Muscle layer of duodenum (tissue), 2 donors: Measurements from ENCODE around the gene CNOT1.

Experiments
- H3K27ac ChIP-seq: one replicate; pipeline ENCODE4 v1.7.0; 2013; ENCODE audit warnings: mild to moderate bottlenecking, low read length
- H3K27me3 ChIP-seq: one replicate; pipeline ENCODE4 v1.7.0; 2013; ENCODE audit warnings: low read depth, mild to moderate bottlenecking, control low read depth, low read length
- H3K36me3 ChIP-seq, 2 donors: one replicate each; pipeline ENCODE4 v1.7.0; 2013; ENCODE audit warnings: low read length in 2 of 2, control low read depth in 1 of 2, mild to moderate bottlenecking in 1 of 2; ENCODE audit not compliant: insufficient read depth in 2 of 2, control insufficient read depth in 1 of 2
- H3K4me1 ChIP-seq, 2 donors: one replicate each; pipeline ENCODE4 v1.7.0; 2013; ENCODE audit warnings: low read length in 2 of 2, mild to moderate bottlenecking in 2 of 2, control low read depth in 1 of 2, moderate library complexity in 1 of 2; ENCODE audit not compliant: insufficient read depth in 2 of 2, control insufficient read depth in 1 of 2
- H3K4me3 ChIP-seq, 2 donors: one replicate each; pipeline ENCODE4 v1.7.0; 2013; ENCODE audit warnings: low read length in 2 of 2, low read depth in 1 of 2, mild to moderate bottlenecking in 1 of 2
- H3K9me3 ChIP-seq, 2 donors: one replicate each; pipeline ENCODE4 v1.7.0; 2013; ENCODE audit warnings: low read length in 2 of 2, control low read depth in 1 of 2, mild to moderate bottlenecking in 1 of 2; ENCODE audit not compliant: control insufficient read depth in 1 of 2
- donor health status: healthy.

The CNOT1 gene

GRCh38 chr16:58506241-58507194, 123.1 kb downstream of the CNOT1 start:
- H3K27me3 ChIP-seq: peaks cover 8% of the 10 kb centered on the region
- H3K4me1 ChIP-seq: peaks cover 0 to 3% of the 10 kb centered on the region in 2 donors

GRCh38 chr16:58503863-58504688, 125.5 kb downstream of the CNOT1 start:
- Histone ChIP-seq H3K9me3 (no peaks in the 10 kb centered on the region), H3K36me3 (no peaks in the 10 kb centered on the region), H3K27me3 (peaks cover 24% of the 10 kb centered on the region), H3K27ac (no peak overlapping the region), H3K4me1 (peaks cover 0 to 22% of the 10 kb centered on the region in 2 donors), H3K4me3 (no peak overlapping the region)

More at GRCh38 chr16:58506241-58507194, 123.1 kb downstream of the CNOT1 start:
- Histone ChIP-seq H3K9me3 (no peaks in the 10 kb centered on the region), H3K27ac (no peak overlapping the region), H3K36me3 (no peaks in the 10 kb centered on the region), H3K4me3 (no peak overlapping the region)

GRCh38 chr16:58503166-58503862, 126.3 kb downstream of the CNOT1 start:
- H3K27ac ChIP-seq: no peak overlapping the region
- H3K27me3 ChIP-seq: peaks cover 24% of the 10 kb centered on the region
- H3K36me3 ChIP-seq: no peaks in the 10 kb centered on the region

GRCh38 chr16:58502217-58502921, 127.3 kb downstream of the CNOT1 start:
- Histone ChIP-seq H3K27me3 (peaks cover 24% of the 10 kb centered on the region), H3K9me3 (no peaks in the 10 kb centered on the region), H3K4me3 (no peak overlapping the region), H3K4me1 (peaks cover 0 to 22% of the 10 kb centered on the region in 2 donors), H3K36me3 (no peaks in the 10 kb centered on the region), H3K27ac (no peak overlapping the region)

More at GRCh38 chr16:58503166-58503862, 126.3 kb downstream of the CNOT1 start:
- Histone ChIP-seq H3K4me3 (no peak overlapping the region), H3K4me1 (peaks cover 0 to 22% of the 10 kb centered on the region in 2 donors), H3K9me3 (no peaks in the 10 kb centered on the region)

- no peak overlapping the region for H3K27ac ChIP-seq
- peaks cover 0 to 22% of the 10 kb centered on the region in 2 donors for H3K4me1 ChIP-seq
- no peaks in the 10 kb centered on the region for H3K36me3 ChIP-seq
- H3K27me3 ChIP-seq: peaks cover 24% of the 10 kb centered on the region
- H3K9me3 ChIP-seq: no peaks in the 10 kb centered on the region
- H3K4me3 ChIP-seq: peak overlapping the region; percentile 7 to 58
These were observed 128.1 kb downstream of the CNOT1 start for GRCh38 chr16:58501242-58502131.

- peaks cover 0 to 23% of the 10 kb centered on the region in 2 donors for H3K4me1 ChIP-seq
- H3K36me3 ChIP-seq: no peaks in the 10 kb centered on the region
- peaks cover 24% of the 10 kb centered on the region for H3K27me3 ChIP-seq
- no peaks in the 10 kb centered on the region for H3K9me3 ChIP-seq
- no peak overlapping the region for H3K27ac ChIP-seq
- peak overlapping the region; percentile 16 to 58 for H3K4me3 ChIP-seq
These were observed 129.0 kb downstream of the CNOT1 start for GRCh38 chr16:58500430-58501241.

- no peaks in the 10 kb centered on the region for H3K9me3 ChIP-seq
- H3K36me3 ChIP-seq: no peaks in the 10 kb centered on the region
- H3K27ac ChIP-seq: no peak within 1 kb of the TSS
- peaks cover 0 to 28% of the 10 kb centered on the region in 2 donors for H3K4me1 ChIP-seq
- peak within 1 kb of the TSS; percentile 16 to 58 for H3K4me3 ChIP-seq
- H3K27me3 ChIP-seq: peaks cover 24% of the 10 kb centered on the region
These were observed 129.8 kb downstream of the CNOT1 start, which contains the start of gene NDRG4 for GRCh38 chr16:58499615-58500351. NDRG4 (plus strand) TSS chr16:58500143; CDS start chr16:58500249, 106 bp downstream.

- Histone ChIP-seq H3K9me3 (no peaks in the 10 kb centered on the region), H3K27ac (no peak overlapping the region), H3K4me1 (peaks cover 0 to 28% of the 10 kb centered on the region in 2 donors), H3K27me3 (peaks cover 24% of the 10 kb centered on the region), H3K4me3 (no peak overlapping the region), H3K36me3 (no peaks in the 10 kb centered on the region)
These were observed 130.5 kb downstream of the CNOT1 start for GRCh38 chr16:58499092-58499511.
